ENCODE measurements around the gene CPLX3.

DNA sequence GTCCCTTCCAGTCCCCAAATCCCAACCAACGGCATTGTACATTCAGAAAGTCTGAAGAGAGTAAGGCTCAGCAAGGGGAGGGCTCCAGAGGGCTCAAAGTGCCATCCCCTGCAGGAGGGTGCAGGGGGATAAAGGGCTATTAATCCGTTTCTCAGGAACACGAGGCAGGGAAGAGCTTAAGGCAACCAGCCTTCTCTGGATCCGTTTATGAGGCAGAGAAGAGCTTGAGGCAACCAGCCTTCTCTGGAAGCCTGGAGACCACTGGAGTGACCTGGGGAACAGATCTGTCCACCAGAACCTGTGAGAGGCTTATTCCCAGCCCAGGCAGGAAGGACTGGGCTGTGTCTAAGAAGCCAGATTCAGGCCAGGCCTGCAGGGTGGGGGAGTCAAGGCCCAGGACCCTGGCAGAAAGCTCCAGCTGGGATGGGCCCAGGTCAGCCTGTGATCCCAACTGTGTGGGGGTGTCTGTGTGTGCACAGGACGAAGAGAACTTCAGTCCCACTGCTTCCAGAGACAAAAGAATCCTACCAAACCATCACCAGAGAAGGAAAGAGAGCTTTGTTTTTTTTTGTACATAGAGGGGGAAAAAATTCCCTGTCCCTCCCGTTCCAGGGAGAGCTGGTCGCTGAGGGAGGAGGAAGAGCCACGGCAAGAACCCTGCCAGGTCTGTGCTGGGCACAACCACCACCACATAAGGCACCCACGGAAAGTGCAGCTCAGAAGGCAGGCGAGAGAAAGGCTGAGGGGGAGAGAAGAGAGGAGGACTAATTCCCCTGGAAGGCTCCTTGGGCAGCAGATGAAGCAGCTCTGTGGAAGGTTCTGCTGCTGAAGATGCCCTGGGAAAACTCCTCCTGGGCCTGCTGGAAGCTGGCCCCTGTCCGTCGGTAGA, 18.1 kb downstream of the CPLX3 start:
- TF ChIP-seq, protein P1, sequence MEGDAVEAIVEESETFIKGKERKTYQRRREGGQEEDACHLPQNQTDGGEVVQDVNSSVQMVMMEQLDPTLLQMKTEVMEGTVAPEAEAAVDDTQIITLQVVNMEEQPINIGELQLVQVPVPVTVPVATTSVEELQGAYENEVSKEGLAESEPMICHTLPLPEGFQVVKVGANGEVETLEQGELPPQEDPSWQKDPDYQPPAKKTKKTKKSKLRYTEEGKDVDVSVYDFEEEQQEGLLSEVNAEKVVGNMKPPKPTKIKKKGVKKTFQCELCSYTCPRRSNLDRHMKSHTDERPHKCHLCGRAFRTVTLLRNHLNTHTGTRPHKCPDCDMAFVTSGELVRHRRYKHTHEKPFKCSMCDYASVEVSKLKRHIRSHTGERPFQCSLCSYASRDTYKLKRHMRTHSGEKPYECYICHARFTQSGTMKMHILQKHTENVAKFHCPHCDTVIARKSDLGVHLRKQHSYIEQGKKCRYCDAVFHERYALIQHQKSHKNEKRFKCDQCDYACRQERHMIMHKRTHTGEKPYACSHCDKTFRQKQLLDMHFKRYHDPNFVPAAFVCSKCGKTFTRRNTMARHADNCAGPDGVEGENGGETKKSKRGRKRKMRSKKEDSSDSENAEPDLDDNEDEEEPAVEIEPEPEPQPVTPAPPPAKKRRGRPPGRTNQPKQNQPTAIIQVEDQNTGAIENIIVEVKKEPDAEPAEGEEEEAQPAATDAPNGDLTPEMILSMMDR (IDR thresholded peaks at IDR 0.05; ENCODE audit: low read depth, low read length): no peak
- TF ChIP-seq POLR2A (IDR thresholded peaks at IDR 0.05; ENCODE audit: extremely low read depth, insufficient read length): no peak
- no peak for TF ChIP-seq MYC (IDR thresholded peaks at IDR 0.05; ENCODE audit: low read depth, low read length)

Measured in NB4 (cell line).